ENCODE results near the gene AMPD1.
A peak's percentile ranks its signal among the peaks of the same experiment; 100 is the strongest.

The AMPD1 gene

DNA sequence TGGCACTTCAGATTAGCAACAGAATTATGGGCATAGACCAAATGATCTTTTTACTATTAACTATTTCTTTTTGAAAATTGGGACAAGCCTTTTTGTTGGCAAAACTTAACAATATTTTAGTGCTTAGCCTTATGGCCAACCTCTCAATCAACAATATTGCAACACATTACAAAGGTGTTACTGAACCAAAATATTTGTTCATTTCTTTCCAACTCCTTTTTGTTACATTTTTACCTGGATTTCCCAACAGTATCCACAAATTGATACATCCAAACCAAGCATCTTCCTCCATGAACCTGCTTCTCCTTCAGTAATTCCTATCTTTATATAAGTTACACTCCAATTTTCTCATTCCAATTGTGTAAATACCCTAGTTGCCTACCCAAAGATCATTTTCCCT lies 1.5 kb upstream of the AMPD1 start:
- no peak for DNase-seq

DNA sequence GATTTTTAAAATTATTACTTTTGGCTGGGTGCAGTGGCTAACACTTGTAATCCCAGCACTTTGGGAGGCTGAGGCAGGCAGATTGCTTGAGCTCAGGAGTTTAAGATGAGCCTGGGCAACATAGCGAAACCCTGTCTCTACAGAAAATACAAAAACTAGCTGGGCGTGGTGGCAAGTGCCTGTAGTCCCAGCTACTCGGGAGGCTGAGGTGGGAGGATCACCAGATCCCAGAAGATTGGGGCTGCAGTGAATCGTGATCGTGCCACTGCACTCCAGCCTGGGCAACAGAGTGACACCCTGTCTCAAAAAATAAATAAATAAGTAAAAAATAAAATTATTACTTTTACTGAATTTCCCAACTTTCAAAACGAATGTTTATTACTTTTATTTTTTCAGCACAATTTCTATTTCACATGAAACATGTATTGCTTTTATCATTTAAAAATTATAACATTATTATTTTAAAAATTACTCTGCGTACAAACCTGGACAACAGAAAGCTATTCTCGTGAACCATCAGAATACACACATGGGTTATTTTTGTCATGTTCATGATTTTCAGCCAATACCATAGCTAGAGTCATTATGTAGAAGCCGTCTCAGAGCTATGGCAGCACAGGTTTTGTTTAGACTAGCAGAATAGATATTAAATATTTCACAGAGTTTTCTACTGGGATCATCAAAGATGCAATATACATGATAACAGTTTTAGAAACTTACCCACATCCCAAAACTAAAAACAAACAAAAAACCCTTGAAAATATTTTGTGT lies 621 bp downstream of the AMPD1 start:
- DNase-seq = no peak

DNA sequence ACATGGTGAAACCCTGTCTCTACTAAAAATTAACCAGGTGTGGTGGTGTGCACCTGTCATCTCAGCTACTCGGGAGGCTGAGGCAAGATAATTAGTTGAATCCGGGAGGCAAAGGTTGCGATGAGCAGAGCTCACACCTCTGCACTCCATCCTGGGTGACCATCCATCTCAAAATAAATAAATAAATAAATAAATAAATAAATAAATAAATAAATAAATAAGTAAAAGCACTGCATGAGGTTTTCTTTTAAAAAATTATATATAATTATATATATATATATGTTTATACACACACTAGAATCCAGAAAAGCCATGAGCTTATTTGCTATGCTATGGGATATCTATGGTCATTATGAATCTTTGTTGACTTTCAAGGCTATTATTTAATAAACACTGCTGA lies 2.4 kb downstream of the AMPD1 start:
- no peak for DNase-seq

DNA sequence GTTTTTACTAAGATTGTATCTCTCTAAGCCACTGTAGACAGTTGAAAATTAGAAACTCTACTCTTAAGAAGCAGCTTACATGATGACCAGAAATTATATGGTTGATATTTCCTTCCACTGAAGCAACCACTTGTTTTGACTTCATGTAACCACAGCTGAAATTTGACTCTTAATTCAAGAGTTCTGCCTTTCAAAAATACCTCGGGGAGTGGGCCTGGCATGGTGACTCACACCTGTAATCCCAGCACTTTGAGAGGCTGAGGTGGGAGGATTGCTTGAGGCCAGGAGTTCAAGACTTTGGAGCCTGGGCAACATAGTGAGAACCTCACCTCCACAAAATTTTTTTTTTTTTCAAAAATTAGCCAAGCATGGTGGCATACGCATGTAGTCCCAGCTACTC lies 4.3 kb downstream of the AMPD1 start:
- no peak for DNase-seq

DNA sequence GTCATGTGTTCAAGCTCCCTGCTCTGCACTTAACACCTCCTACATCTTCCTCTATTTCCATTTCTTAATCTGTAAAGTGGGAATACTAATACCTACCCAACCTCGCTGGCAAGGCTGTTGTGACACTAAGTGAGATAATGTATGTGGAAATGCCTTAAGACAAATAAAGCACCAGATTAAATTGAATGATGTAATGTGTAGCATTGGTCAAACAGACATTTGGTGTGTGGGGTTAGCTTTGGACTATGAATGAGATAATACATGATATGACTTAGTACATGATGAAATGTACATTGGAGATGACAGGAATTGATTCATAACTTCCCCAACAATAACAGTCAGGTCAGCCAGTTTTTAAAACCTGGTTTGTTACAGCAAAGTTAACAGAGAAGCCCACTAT lies 5.2 kb downstream of the AMPD1 start:
- DNase-seq = no peak

DNA sequence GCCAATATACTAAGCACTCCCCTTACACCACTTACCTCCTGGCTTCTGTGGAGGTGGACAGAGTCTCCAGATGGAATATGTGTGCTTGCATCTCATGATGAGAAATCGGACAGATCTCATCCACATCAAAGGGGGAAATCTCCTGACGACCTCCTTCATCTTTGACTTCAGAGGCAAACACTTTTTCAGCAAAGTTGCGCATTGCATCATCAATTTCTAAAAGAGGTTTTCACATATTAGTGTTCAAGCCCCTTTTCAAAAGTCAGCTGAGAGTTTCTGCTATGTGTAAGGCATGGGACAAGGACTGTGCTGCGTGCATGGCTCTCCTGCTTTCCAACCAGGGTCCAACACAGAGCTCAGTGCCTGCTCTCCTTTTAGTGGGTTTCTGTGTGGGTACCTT lies 6.8 kb downstream of the AMPD1 start:
- no peak for DNase-seq

DNA sequence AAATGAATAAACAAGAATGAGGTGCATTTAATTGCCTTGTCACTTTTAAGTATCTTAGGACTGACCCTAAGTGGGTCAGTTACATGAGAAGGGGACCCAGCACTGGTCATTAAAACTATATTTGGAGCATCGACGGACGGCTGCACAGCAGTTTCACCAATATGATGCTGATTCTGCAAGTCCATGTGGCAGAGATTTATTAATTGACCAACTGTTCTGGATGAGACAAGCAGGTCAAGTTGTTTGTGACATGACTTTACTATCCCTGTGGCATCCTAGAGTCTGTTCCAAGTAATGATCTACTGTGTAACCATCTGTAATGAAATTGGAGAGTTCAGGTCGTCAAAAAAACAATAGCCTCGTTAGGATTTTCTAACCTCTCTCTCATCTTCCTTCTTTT lies 9.5 kb downstream of the AMPD1 start:
- no peak for DNase-seq

DNA sequence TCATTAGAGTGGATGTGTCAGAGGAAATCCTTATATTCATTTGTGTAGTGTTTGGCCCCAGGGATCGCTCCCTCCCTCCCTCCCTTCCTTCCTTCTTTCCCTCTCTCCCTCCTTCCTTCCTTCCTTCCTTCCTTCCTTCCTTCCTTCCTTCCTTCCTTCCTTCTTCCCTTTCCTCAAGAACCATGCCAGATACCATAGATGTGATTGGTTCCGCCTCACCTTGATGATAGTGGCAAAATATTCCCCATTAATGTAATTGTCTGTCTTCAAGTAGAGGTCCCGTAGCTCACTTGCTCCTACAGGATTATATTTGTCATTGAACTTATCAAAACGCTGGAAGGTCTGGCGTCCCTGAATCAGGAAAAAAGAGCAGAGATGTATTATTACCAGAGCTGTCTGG lies 17.7 kb downstream of the AMPD1 start:
- no peak for DNase-seq

DNA sequence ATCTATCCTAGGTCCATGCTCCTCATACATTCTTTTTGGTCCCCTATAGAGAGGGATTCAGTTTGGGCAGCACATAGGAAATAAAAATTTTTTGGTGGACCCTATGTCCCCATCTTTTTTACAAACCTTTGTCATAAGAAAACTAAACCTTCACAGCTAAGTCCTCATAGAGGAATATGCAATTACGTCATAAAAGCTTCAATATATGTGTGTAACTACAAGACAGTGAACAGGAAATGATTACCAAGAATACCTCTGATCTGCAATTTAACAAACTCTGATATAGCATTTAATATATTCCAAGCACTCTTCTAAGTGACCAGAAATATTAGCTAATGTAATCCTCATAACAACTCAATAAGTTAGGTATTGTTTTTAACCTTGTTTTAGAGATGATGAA lies 19.2 kb downstream of the AMPD1 start:
- no peak for DNase-seq

DNA sequence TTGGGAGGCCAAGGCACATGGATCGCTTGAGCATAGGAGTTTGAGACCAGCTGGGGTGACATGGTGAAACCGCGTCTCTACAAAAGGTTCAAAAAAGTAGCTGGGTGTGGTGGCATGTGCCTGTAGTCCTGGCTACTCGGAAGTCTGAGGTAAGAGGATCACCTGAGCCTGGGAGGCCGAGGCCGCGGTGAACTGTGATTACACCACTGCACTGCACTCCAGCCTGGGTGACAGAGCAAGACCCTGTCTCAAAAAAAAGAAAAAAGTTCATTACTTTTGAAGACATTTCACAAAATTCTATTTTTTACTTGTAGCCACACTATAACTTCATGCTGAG lies 23.4 kb downstream of the AMPD1 start:
- no peak for DNase-seq

DNA sequence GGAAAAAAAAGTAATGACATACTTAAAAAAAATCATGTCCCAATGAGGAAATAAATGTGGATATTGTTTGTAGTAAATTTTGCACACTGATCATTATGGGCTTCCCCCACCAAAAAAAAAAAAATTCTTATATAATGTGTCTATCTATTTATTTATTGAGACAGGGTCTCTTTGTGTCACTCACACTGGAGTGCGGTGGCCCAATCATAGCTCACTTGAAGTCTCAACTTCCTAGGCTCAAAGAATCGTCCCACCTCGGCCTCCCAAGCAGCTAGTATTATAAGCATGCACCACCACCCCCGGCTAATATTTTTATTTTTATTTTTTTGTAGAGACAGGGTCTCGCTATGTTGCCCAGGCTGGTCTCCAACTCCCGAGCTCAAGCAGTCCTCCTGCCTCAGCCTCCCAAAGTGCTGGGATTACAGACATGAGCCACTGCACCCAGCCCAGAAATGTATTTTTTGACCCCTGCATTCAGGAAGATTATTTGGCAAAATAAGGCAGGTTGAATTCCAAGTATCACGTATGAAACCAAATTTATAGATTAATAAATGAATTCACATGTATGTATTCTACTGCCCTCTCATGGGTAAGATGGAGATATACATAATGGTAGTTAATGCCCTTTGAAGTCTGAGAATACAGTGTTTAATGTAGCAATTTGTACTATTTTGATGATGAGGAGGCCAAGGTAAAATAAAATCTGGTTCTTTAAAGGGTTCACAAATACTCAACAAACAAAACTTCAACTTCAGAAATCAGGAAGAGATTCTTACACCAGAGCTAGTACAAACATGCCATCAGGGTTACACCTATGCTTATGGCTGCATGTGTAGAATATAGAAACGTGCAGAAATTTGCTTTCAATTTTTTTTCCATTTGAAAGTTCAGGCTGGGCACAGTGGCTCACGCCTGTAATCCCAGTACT lies 24.1 kb downstream of the AMPD1 start:
- peak; percentile 23 for DNase-seq

DNA sequence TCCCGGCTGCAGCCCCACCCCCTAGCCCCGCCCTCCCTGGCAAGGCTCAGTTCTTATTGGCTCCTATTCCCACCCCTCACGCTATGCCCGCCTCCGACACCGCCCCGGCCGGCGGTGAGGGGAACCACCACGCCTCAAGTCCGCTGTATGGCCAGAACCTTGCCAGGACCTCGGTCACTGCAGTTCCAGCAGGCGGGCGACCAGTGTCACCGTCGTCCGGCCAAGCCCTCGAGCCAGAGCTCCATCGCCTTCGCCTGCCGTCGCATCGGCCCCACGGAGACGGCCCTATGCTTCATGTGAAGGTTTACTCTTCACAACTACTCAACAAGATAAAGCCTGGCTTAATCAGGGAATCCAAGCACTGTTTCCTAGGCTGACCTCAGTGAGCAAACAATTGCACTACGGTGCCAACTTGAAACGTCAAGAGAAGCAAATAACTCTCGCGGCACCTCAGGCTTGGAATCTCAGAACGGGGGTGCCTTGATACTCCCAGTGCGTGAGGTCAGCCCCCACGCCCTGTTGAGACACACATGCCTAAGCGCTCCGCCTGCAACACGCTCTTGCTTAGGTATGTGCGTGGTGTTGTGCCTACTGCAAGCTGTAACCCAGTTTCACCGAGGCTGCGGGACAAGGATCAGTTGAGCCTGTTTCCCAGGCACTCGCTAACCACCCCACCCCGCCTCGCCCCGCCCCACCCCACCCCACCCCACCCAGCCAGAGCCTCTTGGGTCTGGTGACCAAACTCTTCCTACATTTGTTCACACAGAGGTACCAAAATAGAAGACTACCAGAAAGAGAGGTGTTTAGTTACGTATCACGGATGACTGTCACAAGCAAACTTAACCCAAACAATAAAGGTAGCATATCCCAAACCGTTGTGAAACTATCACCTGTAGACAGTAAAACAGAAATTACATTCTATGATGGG lies 25.0 kb downstream of the AMPD1 start:
- DNase-seq = peak; percentile 75

DNA sequence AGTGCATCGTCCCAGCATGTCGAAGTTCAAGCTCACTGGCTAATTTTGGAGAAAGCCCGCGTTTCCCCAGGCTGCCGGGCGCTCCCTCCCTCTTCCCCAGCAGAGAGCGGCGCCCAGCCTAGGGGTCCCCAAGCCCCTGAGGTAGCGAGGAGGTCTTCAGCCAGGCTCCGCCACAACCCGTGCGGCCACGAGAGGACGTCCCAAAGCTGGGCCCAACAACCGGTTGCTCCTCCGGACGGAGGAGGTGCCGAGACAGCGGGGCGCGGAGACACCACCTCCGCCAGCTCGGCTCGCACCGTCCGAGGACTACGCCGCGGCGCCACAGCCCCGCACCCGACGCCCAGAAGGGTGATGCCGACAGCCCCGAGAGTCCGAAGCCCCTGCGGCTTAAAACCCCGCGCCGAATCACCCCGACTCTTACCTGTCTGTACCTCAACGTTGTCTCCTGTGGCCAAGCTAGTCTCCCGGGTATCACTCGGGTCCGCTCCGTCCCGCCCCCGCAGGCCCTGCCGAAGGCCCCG lies 25.7 kb downstream of the AMPD1 start, which contains the start of gene DENND2C:
TSS of gene DENND2C (minus strand) at position 488 of the 521 bp plus-strand sequence. CDS start 44,065 bp downstream, outside the sequence.
- DNase-seq = no peak

DNA sequence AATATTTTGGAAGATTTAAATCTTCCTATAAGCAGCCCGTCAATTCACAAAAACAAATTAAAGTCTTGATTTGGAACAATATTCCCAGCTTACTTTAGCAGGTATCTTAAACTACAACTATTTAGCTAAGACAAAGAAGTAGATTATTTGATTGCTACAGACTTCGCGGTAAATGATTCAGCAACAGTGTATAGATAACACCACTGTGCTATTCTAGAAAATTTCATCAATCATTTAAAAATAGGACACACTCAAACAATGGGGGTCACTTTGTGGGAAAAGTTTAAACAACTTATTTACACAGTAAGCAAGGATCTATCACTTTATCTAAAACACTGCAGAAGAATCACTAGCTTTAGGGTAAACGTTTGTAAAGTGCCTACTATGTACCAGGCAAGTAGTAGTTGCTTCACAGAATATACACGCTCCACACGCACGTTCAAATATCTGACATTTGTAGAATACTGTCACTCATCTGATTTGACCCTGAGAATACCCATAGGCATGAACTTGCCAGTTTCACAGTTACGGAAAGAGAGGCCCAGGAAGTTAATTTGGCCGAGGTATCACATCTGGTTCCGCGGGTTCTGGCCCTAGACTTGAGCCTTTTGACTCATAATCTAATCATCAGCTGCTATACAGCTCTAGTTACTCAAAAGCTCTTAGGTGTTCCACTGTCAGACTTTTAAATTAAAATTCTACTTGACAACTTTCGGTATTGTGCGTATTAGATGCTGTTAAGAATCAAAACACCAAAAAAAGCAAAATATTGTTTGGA lies 26.4 kb downstream of the AMPD1 start:
- no peak for DNase-seq

DNA sequence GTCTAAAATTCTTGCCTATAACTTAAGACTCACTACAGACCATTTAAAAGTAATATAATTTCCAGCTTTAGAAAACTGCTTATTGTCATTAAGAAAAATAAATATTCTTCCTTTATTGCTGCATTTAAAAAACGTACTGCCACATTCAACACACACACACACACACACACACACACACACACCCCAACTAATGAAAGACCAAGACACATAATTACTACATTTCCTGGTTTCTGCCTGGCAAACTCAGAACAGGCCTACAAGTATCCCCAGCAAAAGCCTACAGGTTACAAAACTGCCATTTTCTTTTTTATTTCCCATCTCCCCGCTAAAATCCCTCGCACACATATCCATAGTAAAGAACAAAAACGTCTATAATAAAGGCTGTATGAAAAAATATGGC lies 27.0 kb downstream of the AMPD1 start:
- no peak for DNase-seq

DNA sequence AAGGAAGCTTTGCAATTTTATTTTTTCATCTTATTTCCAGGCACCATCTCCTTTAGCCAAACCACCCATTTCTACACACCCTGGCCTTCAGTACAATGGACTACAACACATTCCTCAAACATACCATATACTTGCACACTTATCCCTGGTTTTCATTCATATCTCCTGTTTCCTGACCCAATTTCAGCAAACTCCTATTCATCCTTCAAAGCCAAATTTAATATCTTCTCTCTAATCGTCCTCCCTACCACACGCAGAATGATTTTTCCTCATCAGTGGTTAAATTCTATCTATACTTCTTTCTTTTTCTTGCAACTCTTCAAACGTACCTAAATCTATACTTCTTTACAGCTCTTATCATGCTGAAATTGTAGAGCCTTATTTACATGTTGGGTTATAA lies 28.4 kb downstream of the AMPD1 start:
- no peak for DNase-seq

DNA sequence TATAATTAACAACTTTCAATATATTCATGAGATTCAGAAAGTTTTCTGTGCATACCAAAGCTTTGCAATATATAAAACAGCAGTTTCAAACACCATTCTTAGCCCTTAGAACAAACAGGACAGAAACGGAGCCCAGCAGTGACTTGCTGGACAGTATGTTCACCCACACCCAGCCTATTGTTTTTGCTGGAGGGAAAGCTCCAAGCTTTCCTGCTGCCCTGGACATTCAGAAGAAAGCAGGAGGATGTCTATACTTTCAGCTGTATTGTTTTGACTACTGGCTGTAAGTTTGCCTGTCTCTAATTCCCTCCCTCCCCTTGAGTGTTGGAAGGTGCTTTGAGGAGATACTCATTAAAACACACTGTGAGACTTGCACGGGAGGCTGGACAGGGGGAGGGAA lies 35.1 kb downstream of the AMPD1 start:
- DNase-seq = no peak

DNA sequence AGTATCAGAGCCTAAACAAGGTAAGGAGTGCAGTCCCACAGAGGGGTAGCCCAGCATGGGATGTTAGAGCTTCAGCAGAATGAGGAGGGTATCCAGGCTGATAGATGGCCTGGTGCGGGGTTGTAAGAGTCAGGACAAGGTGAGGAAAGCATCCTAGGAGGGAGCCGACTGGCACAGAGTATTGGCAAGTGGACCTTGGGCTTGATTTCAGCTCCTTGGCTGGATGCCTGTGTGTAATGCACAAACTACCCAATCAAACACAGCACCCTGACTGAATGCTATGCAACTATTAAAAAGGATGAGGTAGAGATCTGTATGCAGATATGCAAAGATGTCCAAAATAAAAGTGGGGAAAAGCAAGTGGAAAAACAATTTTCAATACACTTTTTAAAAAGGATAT lies 43.5 kb downstream of the AMPD1 start:
- no peak for DNase-seq

DNA sequence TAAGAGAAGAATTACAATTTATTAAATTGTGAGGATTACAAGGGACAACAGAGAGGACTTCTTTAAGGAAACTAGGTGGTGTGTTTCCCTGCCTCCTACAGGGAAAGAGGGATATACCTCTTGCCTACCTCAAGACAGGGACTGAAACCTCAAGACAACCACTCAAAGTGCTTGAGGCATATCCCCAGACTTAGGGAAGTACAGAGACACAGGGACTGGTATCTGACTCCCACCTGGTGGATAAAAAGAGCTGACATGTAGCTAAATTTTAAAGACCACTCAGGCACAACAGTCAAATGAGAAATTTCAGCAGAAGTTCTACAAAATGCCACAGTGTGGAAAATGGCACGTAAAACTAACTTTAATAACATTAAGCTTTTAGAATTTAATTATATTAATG lies 46.8 kb downstream of the AMPD1 start:
- DNase-seq = no peak

DNA sequence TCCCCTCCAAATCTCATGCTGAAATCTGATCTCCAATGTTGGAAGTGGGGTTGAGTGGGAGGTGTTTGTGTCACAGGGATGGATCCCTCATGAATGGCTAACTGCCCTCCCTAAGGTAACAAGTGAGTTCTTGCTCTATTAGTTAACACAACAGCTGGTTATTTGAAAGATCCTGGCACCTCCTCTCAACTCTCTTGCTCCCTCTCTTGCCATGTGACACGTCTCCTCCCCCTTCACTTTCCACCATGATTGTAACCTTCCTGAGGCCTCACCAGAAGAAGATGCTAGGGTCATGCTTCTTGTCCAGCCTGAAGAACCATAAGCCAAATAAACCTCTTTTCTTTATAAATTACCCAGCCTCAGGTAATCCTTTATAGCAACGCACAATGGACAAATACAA lies 54.0 kb downstream of the AMPD1 start:
- no peak for DNase-seq

DNA sequence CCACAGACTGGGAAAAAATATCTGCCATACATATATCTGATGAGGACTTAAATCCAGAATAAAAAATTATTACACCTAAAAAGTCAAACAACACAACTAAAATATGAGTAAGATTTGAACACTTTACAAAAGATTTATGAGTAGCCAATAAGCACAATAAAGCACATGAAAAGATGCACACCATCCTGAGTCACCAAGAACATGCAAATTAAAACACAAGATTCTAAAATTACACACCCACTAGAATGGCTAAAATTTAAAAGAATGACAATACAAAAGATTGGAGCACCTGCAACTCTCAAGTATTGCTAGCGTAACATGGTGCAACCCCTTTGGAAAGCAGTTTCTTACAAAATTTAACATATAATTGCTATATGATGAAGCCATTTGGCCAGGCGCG lies 56.4 kb downstream of the AMPD1 start:
- no peak for DNase-seq

DNA sequence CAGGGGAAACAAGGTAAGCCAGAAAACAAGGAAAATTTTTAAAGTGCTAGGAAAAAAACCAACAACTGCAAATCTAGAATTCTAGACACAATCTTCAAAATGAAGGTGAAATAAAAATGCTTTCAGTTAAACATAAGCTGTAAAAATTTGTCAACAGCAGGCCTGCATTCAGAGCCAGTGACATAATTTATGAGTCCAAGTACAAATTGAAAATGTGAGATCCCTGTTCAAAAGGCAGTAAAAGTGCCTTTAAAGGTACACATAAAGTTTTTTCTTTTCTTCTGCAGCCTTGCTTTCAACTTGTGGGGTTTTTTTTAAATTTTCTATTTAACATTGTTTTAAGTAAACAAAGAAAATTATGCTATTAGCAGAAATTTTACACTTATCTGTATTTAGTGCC lies 62.9 kb downstream of the AMPD1 start:
- no peak for DNase-seq

Data from NCI-H1105 treated with DMSO at 0.1 percent for 48 hours (cell line).